HepG2 (cell line): ENCODE data around the gene AKR7A2. TPM values are rescaled to one million over a fixed set of nuclear protein-coding genes. Genes with fewer than 3 reads are reported as not detected.

Source experiments
- ATAC-seq: fragments of 200-7000 bp; cut with Tn5 transposase; 3 replicates; pipeline ENCODE4 v1.9.1; 2020; ENCODE audit warnings: mild to moderate bottlenecking, moderate library complexity
- BruUV-seq: library from RNA; stranded (reverse); fragments of 400-500 nt; replicated peaks from 2 replicates; lab custom pipeline; 2021; lab: Mats Ljungman, UMichigan
- CTCF ChIA-PET: fragments of 300-600 bp; formaldehyde crosslinking; extraction: SDS; loops from one replicate; lab custom pipeline; 2021; ENCODE audit warnings: low total read pairs, inconsistent platforms, low intra/inter-chr PET ratio; lab: Yijun Ruan, JAX
- POLR2A ChIA-PET: fragments of 350-600 bp; sonication (Branson Sonifier 250); formaldehyde crosslinking; loops from one replicate; lab custom pipeline; 2020; ENCODE audit warnings: antibody characterized with exemption, inconsistent platforms; lab: Yijun Ruan, JAX
- DNase-seq: peaks from one replicate; pipeline ENCODE4 v3.0.0-alpha.2; 2015; ENCODE audit warnings: low spot score
- FAIRE-seq: peaks from 3 replicates; lab custom pipeline; 2011; peaks lifted over from hg19 to GRCh38; lab: Jason Lieb, UNC
- H2AFZ ChIP-seq: one replicate; pipeline ENCODE4 v1.6.1; 2011; ENCODE audit warnings: low read length, inconsistent platforms
- H3K27ac ChIP-seq: fragments of 300-600 bp; 3 replicates; pipeline ENCODE4 v1.8.0; 2011; ENCODE audit warnings: mixed run types, mild to moderate bottlenecking, mixed read lengths, low read length, inconsistent platforms; ENCODE audit not compliant: insufficient read depth; ENCODE audit errors: extremely low read length
- H3K27me3 ChIP-seq, 2 experiments: fragments of 200-600 bp in 1 of 2; 2 replicates in 1 of 2; 3 replicates in 1 of 2; pipeline versions ENCODE4 v1.6.0 to v1.8.0; 2011; ENCODE audit warnings: low read length in 2 of 2, mild to moderate bottlenecking in 2 of 2, moderate library complexity in 2 of 2, inconsistent platforms in 1 of 2; ENCODE audit not compliant: insufficient read depth in 2 of 2, control insufficient read depth in 1 of 2
- H3K36me3 ChIP-seq, 2 experiments: fragments of 200-600 bp in 1 of 2; replicated peaks in 1 of 2; 2 replicates in 1 of 2; 3 replicates in 1 of 2; pipeline versions ENCODE4 v1.5.1 to v1.8.0; 2011; ENCODE audit warnings: low read length in 2 of 2, inconsistent platforms in 1 of 2; ENCODE audit not compliant: insufficient read depth in 2 of 2, control insufficient read depth in 1 of 2
- H3K4me1 ChIP-seq: 2 replicates; pipeline ENCODE4 v1.5.1; 2012; ENCODE audit warnings: low read length, inconsistent platforms; ENCODE audit not compliant: insufficient read depth
- H3K4me2 ChIP-seq: 2 replicates; pipeline ENCODE4 v1.6.0; 2011; ENCODE audit warnings: low read depth, low read length, inconsistent platforms
- H3K4me3 ChIP-seq, 3 experiments: fragments of 200-600 bp in 1 of 3; sonication (generic), shearing (Covaris generic) in 1 of 3; replicated peaks in 1 of 3; 2 replicates each; pipeline ENCODE4 v1.5.1; 2011 to 2016; ENCODE audit warnings: low read length in 3 of 3, inconsistent platforms in 2 of 3, low read depth in 2 of 3, mild to moderate bottlenecking in 2 of 3, control low read depth in 1 of 3, mixed read lengths in 1 of 3; ENCODE audit not compliant: insufficient read depth in 1 of 3
- H3K79me2 ChIP-seq: one replicate; pipeline ENCODE4 v1.6.1; 2011; ENCODE audit warnings: low read length, inconsistent platforms; ENCODE audit not compliant: insufficient read depth
- H3K9ac ChIP-seq: 2 replicates; pipeline ENCODE4 v1.6.0; 2011; ENCODE audit warnings: mild to moderate bottlenecking, low read depth, low read length, inconsistent platforms; ENCODE audit not compliant: insufficient read depth
- H3K9me3 ChIP-seq: 2 replicates; pipeline ENCODE4 v1.5.1; 2012; ENCODE audit warnings: mild to moderate bottlenecking, low read length
- H4K20me1 ChIP-seq: 2 replicates; pipeline ENCODE4 v1.6.0; 2011; ENCODE audit warnings: inconsistent platforms, mild to moderate bottlenecking, low read length, moderate library complexity; ENCODE audit not compliant: insufficient read depth
- AGO2 ChIP-seq: fragments of 200-400 bp; formaldehyde crosslinking; optimal IDR thresholded peaks from 2 replicates; pipeline ENCODE3; 2017; ENCODE audit warnings: mild to moderate bottlenecking, low read depth, low read length, moderate library complexity
- HNRNPL ChIP-seq: fragments of 200-400 bp; formaldehyde crosslinking; IDR thresholded peaks from 2 replicates; pipeline ENCODE4 v1.6.1; 2017; ENCODE audit warnings: mild to moderate bottlenecking, low read depth, low read length
- ZNF512 ChIP-seq: sonication (generic); formaldehyde crosslinking; IDR thresholded peaks from 2 replicates; pipeline ENCODE4 v1.4.0; 2020; ENCODE audit warnings: mild to moderate bottlenecking, missing genetic modification reagents
- ZNF687 ChIP-seq: sonication (generic); formaldehyde crosslinking; IDR thresholded peaks from 2 replicates; pipeline ENCODE4 v1.5.1; 2020; ENCODE audit warnings: mild to moderate bottlenecking, missing genetic modification reagents, moderate library complexity
- WGBS: methylation state at CpG from one replicate; pipeline ENCODE4 v1.1.6; 2017; ENCODE audit warnings: low lambda C conversion rate; 5-methylcytosine and 5-hydroxymethylcytosine counted together
- in situ Hi-C: cut with HindIII; loops from 2 replicates; pipeline ENCODE4 v1.10.0; 2017; ENCODE audit warnings: low pct_unique_long_range_greater_than_20kb; ENCODE audit not compliant: extremely low pct_ligation_motif_present
- intact Hi-C: fragments of 100-400 bp; cut with micrococcal nuclease; formaldehyde crosslinking; loops from one replicate; pipeline ENCODE4 v1.10.0; 2022; ENCODE audit not compliant: unreplicated experiment
- polyA plus RNA-seq, 8 experiments: library from polyadenylated mRNA; depleted of rRNA in 3 of 8; stranded (reverse) in 7 of 8; unstranded in 1 of 8; fragments of >200 nt; fragmentation: Illumina TruSeq in 4 of 8; extraction: Trizol in 4 of 8; gene quantifications; 2 replicates each; pipeline versions ENCODE4 v1.2.1 to v1.2.3, GENCODE V29; 2011 to 2016; ENCODE audit warnings: low read depth in 4 of 8, missing spikeins in 1 of 8, mixed read lengths in 1 of 8; ENCODE audit not compliant: insufficient read depth in 1 of 8
- total RNA-seq, 5 experiments: library from RNA; depleted of rRNA; stranded (reverse); fragments of >200 nt; fragmentation: Illumina TruSeq; extraction: Trizol; gene quantifications; 2 replicates each; pipeline ENCODE4 v1.2.3, GENCODE V29; 2016; ENCODE audit warnings: low read depth in 1 of 5
- TF ChIP-seq, protein P1 (sequence below): sonication (generic); formaldehyde crosslinking; IDR thresholded peaks from 2 replicates; pipeline ENCODE4 v1.8.0; 2022; ENCODE audit warnings: mild to moderate bottlenecking, missing genetic modification reagents, moderate library complexity

Gene AKR7A2
- total and polyA plus RNA-seq, 2 of the 13 experiments (the other 11 are each of a cell fraction or from before 2014, with no cell fraction given), result 45.2 to 75.6 TPM

DNA sequence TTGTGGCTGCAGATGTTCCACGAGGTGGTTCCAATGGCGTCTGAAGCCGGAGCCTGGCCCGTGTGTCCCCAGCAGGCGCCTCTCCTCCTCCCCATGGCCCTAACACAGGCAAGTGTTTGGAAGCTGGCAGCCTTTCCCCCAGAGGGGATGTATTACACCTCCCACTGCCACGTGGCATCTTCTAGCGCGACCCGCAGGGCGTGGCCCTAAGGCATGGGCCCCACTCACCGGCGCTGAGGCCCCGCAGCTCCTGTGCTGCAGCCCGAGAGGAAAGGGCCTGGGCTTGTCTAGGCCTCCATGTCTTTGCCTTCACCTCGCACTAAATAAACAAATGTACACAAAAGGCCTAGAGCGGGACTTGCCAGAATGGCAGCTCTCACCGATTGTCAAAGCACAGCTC, 38.1 kb upstream of the AKR7A2 start:
- H4K20me1 ChIP-seq, result no peaks in the 10 kb centered on the region

DNA sequence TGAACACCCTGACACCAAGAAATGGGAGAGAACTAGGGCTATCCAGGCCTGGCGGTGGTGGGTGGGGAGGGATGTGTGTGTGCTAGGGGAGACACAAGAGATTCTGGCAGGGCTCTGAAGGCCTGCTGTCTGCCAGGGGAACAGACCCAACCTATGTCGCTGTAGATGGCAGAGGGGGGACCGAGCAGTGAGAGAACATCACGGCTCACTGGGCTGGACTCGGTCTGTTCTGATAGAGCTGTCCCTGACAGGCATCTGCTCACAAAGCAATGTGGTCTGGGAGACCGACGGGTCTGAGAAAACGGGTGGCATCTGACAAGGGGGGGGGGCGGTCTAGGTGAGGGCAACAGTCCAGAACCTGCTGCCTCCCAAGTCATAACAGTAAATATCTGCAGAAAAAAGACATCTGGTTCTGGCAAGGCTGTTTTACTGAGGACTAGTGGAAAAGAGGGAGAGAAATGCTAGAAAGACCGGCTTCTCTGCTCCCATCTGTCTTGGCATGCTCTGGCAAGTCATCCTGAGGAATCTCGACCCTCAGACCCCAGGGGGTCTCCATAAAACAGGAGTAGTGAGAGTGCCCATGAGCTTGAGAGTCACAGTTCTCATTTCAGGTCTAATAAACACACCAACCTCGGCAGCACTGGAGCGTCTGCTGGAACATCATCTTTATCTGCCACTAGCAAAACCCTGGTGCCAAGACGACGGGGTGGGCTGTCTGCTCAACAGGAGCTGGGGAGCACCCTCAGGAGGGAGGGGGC, 36.7 kb upstream of the AKR7A2 start:
- Histone ChIP-seq H3K4me3 (no peak overlapping the region), H2AFZ (no peak overlapping the region), H3K4me1 (no peaks in the 10 kb centered on the region), H4K20me1 (no peaks in the 10 kb centered on the region), H3K4me2 (no peak overlapping the region), H3K27ac (no peak overlapping the region), H3K79me2 (no peaks in the 10 kb centered on the region), H3K9ac (no peak overlapping the region), H3K27me3 (no peaks in the 10 kb centered on the region), H3K9me3 (no peaks in the 10 kb centered on the region), H3K36me3 (peaks cover 31 to 51% of the 10 kb centered on the region in 2 experiments)
- POLR2A ChIA-PET, result no interaction called here
- BruUV-seq, result no TSS peak
- TF ChIP-seq HNRNPL (no peak), ZNF687 (CRISPR knock-in tag) (peak; percentile 1; the same call in 1 of the 2 replicates), ZNF512 (no peak)
- CTCF ChIA-PET, result no interaction called here
- no peak for ATAC-seq
- in situ Hi-C loops (no loop called here), intact Hi-C loops (no loop called here)
- no peak for DNase-seq
- 94% methylated on average over 15 of the region's 15 CpGs for WGBS
- no peak for FAIRE-seq

More for the DNA sequence above, 38.1 kb upstream of the AKR7A2 start:
- Histone ChIP-seq H3K36me3 (peaks cover 28 to 60% of the 10 kb centered on the region in 2 experiments), H2AFZ (no peak overlapping the region), H3K4me2 (no peak overlapping the region), H3K27ac (no peak overlapping the region), H3K4me1 (no peaks in the 10 kb centered on the region), H3K9me3 (no peaks in the 10 kb centered on the region), H3K79me2 (no peaks in the 10 kb centered on the region), H3K9ac (no peak overlapping the region), H3K4me3 (no peak overlapping the region), H3K27me3 (no peaks in the 10 kb centered on the region)
- ChIA-PET CTCF (no interaction called here), POLR2A (no interaction called here)
- FAIRE-seq (no peak), DNase-seq (no peak), ATAC-seq (no peak)
- TF ChIP-seq, protein P1, sequence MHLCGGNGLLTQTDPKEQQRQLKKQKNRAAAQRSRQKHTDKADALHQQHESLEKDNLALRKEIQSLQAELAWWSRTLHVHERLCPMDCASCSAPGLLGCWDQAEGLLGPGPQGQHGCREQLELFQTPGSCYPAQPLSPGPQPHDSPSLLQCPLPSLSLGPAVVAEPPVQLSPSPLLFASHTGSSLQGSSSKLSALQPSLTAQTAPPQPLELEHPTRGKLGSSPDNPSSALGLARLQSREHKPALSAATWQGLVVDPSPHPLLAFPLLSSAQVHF (CRISPR knock-in tag), result no peak
- peak; percentile 21 for TF ChIP-seq AGO2
- BruUV-seq, result no TSS peak
- whole genome bisulfite sequencing, result 98% methylated on average over 17 of the region's 17 CpGs
- in situ Hi-C loops, result no loop called here
- intact Hi-C loops, result no loop called here
